GM12801 (cell line): Measurements from ENCODE around the gene NR4A3.

ENCODE experiments used
- TF ChIP-seq, protein P1 (sequence below): IDR thresholded peaks from one replicate; pipeline ENCODE4 v1.5.1; 2011; ENCODE audit warnings: control low read depth; ENCODE audit not compliant: insufficient read length; ENCODE audit errors: extremely low read depth

NR4A3 gene

DNA sequence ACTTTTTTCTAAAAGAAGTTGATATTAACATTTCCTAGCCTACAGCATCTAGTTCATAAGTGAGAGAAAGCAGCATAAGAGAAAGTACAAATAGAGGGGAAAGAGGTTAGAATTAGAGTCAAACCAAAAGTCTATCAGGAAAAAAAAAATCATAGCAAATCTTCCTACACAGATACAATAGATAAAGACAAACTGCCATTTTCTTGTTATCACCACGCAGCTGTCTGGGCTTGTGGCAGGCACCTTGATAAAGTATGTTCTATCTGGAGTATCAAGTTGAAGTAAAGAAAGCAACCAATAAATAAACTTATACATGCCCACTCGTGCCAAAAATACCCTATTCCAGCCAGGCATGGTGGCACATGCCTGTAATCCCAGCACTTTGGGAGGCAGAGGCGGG is 5.3 kb upstream of the NR4A3 start:
- TF ChIP-seq, protein P1, sequence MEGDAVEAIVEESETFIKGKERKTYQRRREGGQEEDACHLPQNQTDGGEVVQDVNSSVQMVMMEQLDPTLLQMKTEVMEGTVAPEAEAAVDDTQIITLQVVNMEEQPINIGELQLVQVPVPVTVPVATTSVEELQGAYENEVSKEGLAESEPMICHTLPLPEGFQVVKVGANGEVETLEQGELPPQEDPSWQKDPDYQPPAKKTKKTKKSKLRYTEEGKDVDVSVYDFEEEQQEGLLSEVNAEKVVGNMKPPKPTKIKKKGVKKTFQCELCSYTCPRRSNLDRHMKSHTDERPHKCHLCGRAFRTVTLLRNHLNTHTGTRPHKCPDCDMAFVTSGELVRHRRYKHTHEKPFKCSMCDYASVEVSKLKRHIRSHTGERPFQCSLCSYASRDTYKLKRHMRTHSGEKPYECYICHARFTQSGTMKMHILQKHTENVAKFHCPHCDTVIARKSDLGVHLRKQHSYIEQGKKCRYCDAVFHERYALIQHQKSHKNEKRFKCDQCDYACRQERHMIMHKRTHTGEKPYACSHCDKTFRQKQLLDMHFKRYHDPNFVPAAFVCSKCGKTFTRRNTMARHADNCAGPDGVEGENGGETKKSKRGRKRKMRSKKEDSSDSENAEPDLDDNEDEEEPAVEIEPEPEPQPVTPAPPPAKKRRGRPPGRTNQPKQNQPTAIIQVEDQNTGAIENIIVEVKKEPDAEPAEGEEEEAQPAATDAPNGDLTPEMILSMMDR: no peak

DNA sequence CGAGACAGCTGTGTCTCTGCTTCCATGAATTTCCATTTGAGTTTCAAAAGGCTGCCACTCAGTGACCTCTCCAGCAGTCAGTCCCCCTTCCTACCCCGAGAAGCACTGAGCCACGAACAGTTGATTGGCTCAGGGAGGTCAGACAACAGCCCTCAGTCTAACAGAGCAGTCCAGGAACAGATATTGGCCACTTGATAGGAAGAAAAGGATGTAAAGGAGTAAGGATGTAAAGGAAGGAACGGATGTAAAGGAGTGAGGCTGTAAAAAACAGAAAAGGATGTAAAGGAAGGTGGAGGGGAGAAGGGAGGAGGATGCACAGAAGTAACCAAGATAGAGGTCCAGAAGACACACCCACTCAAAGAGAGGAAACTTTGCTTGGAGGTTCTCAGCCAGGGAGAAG is 3.2 kb upstream of the NR4A3 start:
- TF ChIP-seq, protein P1: no peak

DNA sequence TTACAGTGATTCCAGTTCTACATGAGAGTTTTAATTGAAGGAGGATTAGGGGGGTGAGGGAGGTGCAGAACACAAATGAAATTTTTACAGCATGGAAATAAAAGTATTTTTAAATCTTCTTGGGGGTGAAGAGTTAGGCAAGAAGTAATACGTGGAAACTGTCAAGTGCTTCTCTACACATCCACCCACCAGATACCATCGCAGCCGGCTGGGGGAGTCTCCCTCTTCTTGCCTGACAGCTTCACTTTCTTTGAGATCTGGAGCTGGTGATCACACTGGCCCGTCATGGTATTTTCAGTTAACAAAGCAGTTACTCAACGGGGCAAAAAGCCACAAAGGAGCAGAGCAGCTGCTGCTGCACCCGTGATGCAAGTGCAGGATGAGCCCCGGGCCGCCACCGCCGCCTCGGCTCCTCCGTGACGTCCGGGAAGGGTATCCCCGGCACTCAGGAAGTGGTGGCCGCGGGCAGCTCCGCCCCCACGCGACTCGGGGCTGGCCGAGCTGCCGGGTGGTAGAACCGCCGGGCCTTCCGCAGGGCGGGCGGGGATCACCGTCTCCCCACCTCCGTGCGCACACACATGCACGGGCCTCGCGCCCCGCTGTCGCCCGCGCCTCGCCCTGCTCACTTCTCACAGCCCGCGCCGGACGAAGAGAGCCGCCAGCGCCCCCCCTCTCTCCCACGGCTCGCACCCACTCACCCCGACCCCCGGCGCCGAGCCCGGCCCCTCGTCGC is 2.4 kb upstream of the NR4A3 start:
- TF ChIP-seq, protein P1: no peak

DNA sequence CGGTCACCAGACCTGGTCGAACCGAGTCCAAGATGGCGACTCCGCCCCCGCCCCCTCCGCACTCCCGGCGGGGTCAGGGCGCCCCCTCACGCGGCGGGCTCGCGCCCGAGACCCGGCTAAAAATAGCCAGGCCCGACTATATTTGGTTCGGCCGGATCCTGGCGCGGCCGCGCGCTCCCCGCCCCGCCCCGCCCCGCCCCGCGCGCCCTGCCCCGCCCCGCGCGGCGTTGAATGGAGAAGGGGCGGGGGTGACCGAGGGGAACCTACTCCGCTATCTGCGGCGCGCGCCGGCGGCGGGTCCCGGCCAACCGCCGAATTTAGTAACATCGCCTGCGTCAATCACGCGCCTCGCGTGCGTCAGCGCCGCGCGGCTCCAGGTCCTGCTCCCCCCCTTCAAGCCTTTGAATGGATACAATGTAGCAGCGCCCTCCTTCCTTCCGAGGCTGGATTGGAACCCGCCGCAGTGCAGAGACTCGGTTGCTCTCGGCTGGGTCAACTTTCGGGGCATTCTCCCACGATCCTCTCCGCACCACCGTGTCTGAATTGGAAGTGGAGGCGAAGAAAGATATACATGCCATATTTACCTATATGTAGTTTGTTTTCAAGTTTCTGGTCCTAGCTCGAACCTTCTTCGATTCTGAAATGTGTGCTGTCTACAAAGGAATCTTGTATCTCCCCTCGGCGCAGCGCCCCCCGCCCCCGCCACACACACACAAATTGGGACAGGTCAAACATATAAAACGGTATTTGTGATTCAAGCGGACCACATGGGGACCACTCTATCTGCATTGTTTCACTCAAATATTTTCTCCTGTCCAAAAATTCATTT is 1.6 kb upstream of the NR4A3 start:
- TF ChIP-seq, protein P1: no peak

DNA sequence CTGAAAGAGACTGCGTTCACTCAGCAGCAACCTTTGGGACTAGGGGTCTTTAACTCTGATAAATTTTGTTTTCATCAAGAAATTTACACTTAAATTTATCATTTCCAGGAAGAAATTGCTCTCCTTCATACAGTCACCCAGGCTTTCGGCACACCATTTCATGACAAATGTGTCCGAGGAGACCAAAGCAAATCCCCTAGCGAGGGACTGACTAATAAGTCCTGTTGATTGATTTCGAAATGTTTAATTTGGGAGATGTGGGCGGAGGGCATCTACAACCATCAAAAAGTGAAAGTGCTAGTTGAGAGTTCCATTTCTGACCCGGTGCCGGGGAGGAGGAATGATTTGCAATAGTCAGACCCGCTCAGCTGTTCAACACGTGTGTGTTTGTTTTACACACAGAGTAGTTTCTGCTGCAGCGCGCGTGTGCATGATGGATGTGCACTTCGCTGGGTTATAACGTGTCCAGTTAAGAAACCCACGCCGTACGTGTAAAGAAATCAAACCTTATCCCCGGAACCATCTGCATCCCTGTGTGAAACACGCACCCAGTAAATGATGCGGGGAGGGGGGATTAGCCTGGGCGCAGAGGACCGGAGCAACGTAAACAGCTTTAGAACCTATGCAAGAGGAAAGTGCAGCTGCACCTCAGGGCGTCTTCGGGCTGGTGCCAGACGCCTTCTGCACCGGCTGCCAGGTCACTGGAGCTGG is 845 bp upstream of the NR4A3 start:
- TF ChIP-seq, protein P1: no peak

DNA sequence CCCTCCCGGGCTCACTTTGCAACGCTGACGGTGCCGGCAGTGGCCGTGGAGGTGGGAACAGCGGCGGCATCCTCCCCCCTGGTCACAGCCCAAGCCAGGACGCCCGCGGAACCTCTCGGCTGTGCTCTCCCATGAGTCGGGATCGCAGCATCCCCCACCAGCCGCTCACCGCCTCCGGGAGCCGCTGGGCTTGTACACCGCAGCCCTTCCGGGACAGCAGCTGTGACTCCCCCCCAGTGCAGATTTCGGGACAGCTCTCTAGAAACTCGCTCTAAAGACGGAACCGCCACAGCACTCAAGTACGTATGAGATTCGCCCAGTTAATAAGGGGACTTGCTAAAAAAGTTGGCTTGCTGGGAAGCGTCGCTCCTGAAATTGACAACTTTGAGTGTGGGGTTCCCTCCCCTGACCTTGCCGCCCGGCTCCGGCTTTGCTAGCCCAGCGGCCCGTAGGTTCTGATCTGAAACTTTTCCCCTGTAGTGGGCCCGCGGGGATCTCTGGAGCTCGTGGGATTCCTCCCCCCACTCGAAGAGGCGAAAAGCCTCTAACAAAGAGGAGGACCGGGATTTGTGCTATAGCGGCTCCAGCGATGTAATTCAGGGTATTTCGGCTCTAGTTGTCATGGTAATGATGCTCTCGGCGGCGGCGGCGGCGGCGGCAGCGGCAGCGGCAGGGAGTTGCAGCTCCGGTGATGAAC is 572 bp downstream of the NR4A3 start:
- TF ChIP-seq, protein P1: no peak
